ENCODE data around the gene WIZ. TPM values are rescaled to one million over a fixed set of nuclear protein-coding genes. Genes with fewer than 3 reads are reported as not detected.

Gene WIZ
- total RNA-seq, 4 donors from 2014 or later: 24.4 to 94.6 (median 49.9) TPM

- H3K27me3 ChIP-seq: no peaks in the 10 kb centered on the region
- peaks cover 1 to 85% of the 10 kb centered on the region in 2 donors for H3K36me3 ChIP-seq
- no peaks in the 10 kb centered on the region for H3K9me3 ChIP-seq
- TF ChIP-seq EP300 (IDR thresholded peaks at IDR 0.05): no peak
- no peak for TF ChIP-seq POLR2AphosphoS5 (IDR thresholded peaks at IDR 0.05)
- no peak for TF ChIP-seq CTCF (IDR thresholded peaks at IDR 0.05)
- no peak for ATAC-seq
- no peak overlapping the region for H3K27ac ChIP-seq
- H3K4me3 ChIP-seq: no peak overlapping the region
- H3K4me1 ChIP-seq: peaks cover 0 to 13% (median 0%) of the 10 kb centered on the region in 3 donors
Observed at GRCh38 chr19:15393963-15394362, 55.8 kb downstream of the WIZ start.

- TF ChIP-seq EP300 (IDR thresholded peaks at IDR 0.05) (no peak), POLR2A (IDR thresholded peaks at IDR 0.05) (no peak), CTCF (IDR thresholded peaks at IDR 0.05) (no peak), POLR2AphosphoS5 (IDR thresholded peaks at IDR 0.05) (no peak)
- H3K4me3 ChIP-seq: no peak overlapping the region
- no peaks in the 10 kb centered on the region for H3K27me3 ChIP-seq
- 67 to 83% methylated on average over 2 of the region's 2 CpGs for WGBS, 2 donors (ENCODE audit: low coverage in 1 of 2)
- peaks cover 0 to 67% of the 10 kb centered on the region in 2 donors for H3K36me3 ChIP-seq
- peaks cover 0 to 13% (median 0%) of the 10 kb centered on the region in 3 donors for H3K4me1 ChIP-seq
- H3K27ac ChIP-seq: no peak overlapping the region
- ATAC-seq: no peak
- no peaks in the 10 kb centered on the region for H3K9me3 ChIP-seq
Observed at GRCh38 chr19:15390814-15391213, 58.9 kb downstream of the WIZ start.

- TF ChIP-seq POLR2AphosphoS5 (IDR thresholded peaks at IDR 0.05): no peak
- no peak for TF ChIP-seq EP300 (IDR thresholded peaks at IDR 0.05)
- no peak for TF ChIP-seq POLR2A (IDR thresholded peaks at IDR 0.05)
- TF ChIP-seq CTCF (IDR thresholded peaks at IDR 0.05): no peak
- WGBS, 2 donors (ENCODE audit: low coverage in 1 of 2): 67% methylated on average over 5 of the region's 6 CpGs; no CpG with 5 or more reads in 1 of the 2 donors
- Histone ChIP-seq H3K27ac (no peak overlapping the region), H3K4me1 (peaks cover 0 to 30% (median 20%) of the 10 kb centered on the region in 3 donors), H3K4me3 (no peak overlapping the region), H3K36me3 (peaks cover 0 to 17% of the 10 kb centered on the region in 2 donors), H3K27me3 (no peaks in the 10 kb centered on the region), H3K9me3 (no peaks in the 10 kb centered on the region)
- no peak for ATAC-seq
Observed at GRCh38 chr19:15381864-15382263, 67.9 kb downstream of the WIZ start.

- peak overlapping the region in 1 of 4 donors; percentile 98 for H3K27ac ChIP-seq
- H3K4me3 ChIP-seq: no peak overlapping the region
- 86% methylated on average over 2 of the region's 2 CpGs for WGBS, 2 donors (ENCODE audit: low coverage in 1 of 2)
Observed at GRCh38 chr19:15381429-15381828, 68.3 kb downstream of the WIZ start.

More at GRCh38 chr19:15381429-15381828, 68.3 kb downstream of the WIZ start:
- no peaks in the 10 kb centered on the region for H3K9me3 ChIP-seq
- no peak for TF ChIP-seq CTCF (IDR thresholded peaks at IDR 0.05)
- TF ChIP-seq POLR2A (IDR thresholded peaks at IDR 0.05): no peak
- no peak for TF ChIP-seq POLR2AphosphoS5 (IDR thresholded peaks at IDR 0.05)
- TF ChIP-seq EP300 (IDR thresholded peaks at IDR 0.05): no peak
- peaks cover 0 to 34% (median 23%) of the 10 kb centered on the region in 3 donors for H3K4me1 ChIP-seq
- no peak for ATAC-seq
- H3K36me3 ChIP-seq: peaks cover 0 to 12% of the 10 kb centered on the region in 2 donors
- H3K27me3 ChIP-seq: no peaks in the 10 kb centered on the region

Measured in gastroesophageal sphincter (tissue), 4 donors.